NCI-H526 (cell line): Measurements from ENCODE around the gene RGS18.
"Not testable (repeated sequence)": the region's sequence is repeated elsewhere in the genome, so short reads cannot be mapped to it uniquely, and the experiment has no call there.

Experiments used
- DNase-seq, 2 experiments: peaks; one replicate each; lab custom pipeline; 2025; lab: John Stamatoyannopoulos, UW

RGS18 gene, protein sequence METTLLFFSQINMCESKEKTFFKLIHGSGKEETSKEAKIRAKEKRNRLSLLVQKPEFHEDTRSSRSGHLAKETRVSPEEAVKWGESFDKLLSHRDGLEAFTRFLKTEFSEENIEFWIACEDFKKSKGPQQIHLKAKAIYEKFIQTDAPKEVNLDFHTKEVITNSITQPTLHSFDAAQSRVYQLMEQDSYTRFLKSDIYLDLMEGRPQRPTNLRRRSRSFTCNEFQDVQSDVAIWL

DNA sequence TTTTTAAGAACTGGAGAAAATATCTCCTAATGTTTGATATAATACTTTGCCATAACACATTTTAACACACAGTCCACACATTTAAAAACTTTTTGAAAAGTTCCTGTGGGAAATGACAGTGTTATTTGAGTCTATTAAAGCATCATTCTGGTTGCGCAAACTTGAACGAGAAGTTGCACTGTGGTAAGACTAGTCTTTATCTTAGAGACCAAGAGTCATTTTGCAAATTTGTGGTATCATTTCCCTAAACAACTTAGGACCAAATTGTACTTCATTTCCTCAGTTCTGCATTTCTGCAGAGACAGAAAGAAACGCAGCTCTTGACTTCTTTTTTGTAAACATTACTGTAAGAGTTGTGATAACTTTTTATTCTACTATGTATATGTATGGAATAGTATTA lies at the start of gene RGS18:
Gene RGS18, plus strand, starts transcription at position 282 of the 400 bp plus-strand sequence. CDS start 176 bp downstream, outside the sequence.
- no peak for DNase-seq

DNA sequence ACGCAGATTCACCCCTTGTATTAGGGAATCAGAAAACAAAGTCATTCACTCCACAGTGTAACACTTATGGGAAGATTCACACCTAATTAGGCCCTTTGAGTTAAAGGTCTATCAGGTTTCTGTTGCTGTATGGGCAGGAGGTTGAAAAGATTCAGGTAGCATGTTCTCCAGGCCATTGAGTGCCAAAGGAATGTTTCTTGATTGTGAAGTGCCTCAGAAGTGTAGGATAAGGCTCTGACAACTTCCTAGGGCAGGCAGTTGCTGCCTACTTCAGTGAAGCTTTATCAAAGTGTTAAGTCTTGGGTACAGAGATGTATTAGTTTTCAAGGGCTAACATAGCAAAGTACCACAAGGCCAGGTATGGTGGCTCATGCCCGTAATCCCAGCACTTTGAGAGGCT lies 48.7 kb upstream of the RGS18 start:
- DNase-seq, result no peak

DNA sequence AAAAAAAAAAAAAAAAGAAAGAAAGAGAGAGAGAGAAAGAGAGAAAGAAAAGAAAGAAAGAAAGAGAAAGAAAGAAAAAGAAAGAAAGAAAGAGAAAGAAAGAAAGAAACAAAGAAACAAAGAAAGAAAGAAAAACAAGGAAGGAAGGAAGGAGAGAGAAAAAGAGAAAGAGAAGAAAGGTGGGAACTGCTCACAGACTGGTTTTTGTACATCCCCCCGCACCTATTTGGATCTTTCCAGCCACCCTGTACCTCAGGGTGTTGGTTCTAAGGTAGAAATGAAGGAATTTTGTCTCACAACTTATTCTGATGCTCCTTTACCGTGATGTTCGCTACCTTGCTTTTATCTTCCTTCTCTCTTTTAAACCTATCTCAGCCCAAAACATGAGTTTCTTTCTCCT lies 43.3 kb upstream of the RGS18 start:
- DNase-seq, result no peak

DNA sequence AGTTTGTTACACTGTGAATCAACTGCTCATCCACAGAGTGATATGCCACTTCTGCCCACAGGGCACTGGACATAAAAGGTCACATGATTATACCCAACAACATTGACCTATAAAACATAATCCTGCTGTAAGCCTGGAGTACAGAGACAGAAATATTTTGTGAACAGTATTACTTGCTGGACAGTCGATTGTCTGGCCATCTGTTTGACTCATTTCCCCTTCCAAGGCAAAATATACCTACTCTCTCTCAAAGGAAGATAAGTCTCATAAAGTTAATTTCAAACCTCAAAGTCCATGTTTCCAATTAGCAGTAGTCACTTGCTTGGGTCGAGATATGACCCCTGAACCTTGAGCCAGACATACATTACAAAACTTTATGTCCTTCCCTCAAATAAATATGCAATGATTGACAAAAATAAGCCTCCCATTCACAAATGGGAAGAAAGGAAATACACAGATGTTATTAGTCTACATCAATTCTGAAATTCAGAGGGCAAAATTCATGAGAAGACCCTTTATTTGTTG lies 39.3 kb upstream of the RGS18 start:
- DNase-seq, result no peak

DNA sequence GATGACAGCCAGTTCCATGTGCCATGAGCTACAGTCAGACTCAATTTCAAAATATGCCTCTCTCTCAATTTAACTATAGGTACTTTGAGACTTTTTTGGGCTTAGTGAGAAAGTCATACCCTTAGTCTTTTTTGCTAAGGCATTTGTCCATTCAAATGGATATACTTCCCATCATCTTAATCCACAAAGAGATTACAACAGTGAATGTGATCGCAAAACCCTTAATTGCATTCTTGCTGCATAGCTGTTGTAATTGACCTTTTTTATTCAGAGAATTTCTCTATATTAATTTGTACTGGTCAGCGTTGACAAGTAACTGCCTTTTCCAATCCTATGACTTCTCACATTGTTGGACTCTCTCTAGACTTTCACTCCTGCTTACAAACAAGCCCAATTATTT lies 38.6 kb upstream of the RGS18 start:
- no peak for DNase-seq

DNA sequence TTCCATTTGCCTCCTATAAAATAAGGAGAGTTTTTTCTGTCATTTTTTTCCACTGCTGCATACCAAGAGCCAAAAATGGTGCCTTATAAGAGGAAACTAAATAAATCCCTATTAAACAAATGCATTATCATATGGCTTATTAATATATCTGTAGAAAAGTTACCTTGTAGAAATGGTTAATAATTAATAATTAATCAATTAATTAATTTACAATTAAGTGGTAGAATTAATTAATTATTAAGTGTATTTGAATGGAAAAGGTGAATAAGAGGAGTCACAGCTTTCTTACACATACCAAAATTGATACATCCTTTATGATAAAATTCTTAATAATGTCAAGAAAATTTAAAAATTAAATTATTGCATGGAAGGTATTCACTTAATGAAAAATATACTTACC lies 35.6 kb upstream of the RGS18 start:
- no peak for DNase-seq

DNA sequence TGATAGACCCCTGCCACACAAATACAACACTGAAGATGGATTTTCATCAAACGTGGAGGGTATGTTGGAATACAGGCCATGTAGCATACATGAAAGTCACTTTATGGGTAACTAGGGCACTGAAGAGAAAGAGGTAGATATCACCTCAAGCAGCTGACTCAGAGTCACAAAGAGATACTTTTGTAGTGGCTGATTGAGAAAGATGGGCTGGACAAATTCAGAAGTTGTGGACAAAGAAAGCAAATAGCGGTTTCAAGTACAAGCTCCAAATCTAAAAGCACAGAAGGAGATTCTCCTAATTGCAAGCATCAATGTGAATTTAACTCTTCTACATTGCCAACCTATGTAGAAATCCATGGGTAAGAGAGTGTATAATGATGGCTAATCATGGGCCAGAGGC lies 35.0 kb upstream of the RGS18 start:
- DNase-seq, result no peak

DNA sequence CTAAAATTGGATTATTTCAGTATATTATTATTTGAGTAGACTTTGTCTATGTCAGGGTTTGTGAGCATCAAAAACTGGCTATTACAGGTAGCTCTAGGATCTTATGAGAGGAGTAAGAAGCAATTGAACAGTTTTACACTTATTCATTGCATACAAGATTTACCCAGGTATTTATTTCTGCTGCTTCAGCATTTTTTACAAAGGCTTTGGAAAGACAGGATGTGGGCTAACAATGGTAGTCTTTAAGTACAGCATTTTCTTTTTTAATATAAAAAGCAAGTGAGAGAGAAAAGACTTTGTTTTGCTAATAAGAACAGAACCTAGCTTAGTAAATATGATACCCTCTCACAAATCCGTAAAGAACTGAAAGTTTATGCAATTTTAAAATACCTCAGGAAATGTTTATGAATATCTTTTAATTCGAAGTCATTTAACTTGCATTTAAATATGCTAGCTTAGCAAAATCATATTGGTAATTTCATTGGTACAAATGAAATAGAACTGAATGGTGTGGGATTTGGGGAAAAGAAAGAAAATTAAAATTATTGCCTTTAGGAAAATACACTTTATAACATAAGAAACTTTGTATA lies 32.1 kb upstream of the RGS18 start:
- no peak for DNase-seq

DNA sequence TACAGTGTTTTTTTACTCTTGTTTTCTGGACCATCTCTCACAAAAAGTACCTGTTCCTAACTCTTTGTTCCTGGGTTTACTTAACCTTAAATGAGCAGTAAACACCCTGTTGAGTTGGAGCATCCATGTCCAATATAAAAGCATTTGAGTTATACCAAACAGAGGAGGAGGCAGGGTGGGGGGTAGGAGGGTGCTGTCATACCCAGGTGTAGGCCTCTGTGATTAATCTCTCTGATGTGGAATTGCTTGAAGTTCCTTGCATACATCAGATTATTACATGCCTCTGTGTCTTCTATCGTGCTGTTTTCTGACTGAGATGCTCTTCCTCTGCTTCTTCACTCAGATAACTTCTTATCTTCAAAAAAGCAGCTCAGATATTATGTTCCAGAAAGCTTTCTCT lies 28.1 kb upstream of the RGS18 start:
- DNase-seq, result no peak

DNA sequence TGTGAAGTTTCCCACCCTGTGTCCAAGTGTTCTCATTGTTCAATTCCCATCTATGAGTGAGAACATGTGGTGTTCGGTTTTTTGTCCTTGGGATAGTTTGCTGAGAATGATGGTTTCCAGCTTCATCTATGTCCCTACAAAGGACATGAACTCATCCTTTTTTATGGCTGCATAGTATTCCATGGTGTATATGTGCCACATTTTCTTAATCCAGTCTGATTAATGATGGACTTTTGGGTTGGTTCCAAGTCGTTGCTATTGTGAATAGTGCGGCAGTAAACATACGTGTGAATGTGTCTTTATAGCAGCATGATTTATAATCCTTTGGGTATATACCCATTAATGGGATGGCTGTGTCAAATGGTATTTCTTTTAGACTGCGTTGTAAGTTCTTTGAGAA lies 27.4 kb upstream of the RGS18 start:
- not testable (repeated sequence) for DNase-seq

DNA sequence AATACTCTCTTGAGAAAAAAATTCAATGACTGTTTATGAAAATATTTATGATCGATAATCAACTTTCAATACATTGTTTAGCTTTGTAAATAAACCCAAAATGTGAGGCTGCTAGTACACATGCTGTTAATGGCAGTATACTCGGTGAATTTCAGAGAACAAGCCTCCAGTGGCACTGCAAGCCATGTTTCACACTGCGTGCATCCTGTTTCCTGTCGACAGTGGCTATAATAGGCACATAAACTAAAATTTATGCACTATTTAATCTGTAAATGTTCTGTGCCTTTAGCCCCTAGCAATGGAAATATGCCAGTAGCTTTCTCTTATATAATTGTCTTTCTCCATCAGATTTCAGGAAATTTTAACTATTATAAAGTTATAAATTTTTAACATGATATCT lies 26.3 kb upstream of the RGS18 start:
- no peak for DNase-seq

DNA sequence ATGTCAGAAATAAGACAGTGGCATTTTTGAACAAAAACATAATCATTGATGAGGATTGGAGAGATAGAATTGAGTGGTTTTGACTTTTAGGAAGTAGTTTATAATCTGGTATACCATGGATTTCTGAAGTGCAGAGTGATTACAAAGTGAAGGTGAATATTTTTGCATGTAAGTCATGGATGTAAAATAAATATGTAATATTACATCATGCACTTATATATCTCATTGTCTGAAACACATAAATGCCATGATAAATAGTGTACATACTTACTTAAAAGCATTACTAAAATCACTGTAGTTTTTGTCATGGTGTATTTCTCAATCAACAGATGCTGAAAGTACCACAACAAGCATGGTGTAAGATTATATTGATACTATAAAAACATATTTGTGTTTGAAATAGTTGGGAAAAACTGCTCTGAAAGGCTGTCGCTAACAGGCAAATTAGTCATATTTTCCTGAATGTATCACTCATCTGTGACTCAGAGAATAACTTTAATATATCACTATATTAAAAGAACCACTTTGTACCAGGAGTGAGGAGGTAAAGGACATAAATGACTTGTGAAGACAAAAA lies 24.8 kb upstream of the RGS18 start:
- DNase-seq, result no peak

DNA sequence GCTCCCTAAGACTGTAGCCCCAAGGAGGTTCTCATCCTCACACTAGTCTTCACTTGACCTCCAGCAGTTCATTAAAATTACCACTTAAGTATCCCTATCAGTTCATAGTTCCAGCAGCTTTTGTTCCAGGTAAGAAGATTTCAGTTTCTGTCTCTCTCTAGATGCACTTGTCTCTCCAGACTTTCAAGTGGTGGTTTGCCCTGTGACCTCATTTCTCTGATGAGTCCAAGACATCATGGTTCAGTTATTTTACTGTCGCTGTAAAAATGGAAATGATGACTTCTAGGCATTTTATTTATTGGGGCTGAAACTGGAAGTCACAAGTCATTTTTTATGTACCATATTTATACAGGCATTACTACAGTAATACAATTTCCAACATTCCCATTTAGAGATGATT lies 17.9 kb upstream of the RGS18 start:
- no peak for DNase-seq

DNA sequence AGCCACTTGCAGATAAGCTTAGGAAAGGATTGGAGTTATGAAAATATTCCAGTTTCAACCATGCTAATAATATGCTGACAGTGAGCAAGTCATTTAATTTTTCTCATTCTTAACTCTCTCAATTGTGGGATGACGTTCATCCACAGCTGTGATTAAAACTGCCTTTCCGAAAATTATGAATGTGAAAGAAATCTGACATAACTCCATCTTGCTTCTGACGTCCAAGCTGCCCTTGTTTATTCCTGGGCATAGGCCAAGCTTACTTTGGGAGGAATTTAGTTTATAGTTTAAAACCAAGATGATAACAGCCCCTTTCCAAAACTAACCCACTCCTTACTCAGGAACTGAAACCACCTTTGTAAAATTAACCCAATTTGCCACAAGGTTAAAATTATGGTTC lies 11.0 kb upstream of the RGS18 start:
- DNase-seq, result no peak

DNA sequence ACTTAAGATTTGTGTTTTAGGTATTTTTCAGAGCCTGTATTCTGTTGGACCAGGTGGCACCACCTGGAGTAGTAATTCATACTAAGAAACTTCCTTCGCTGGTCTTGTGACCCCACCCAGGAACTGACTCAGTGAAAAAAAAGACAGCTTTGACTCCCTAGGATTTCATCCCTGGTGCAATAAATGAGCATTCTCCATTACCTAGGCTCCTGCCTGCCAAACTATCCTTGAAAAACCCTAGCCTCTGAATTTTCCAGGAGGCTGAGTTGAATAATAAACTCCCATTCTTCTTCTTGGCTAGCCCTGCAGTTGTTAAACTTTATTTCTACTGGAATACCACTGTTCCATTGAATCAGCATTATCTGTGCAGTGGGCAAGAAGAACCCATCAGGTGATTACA lies 10.6 kb upstream of the RGS18 start:
- DNase-seq, result no peak

DNA sequence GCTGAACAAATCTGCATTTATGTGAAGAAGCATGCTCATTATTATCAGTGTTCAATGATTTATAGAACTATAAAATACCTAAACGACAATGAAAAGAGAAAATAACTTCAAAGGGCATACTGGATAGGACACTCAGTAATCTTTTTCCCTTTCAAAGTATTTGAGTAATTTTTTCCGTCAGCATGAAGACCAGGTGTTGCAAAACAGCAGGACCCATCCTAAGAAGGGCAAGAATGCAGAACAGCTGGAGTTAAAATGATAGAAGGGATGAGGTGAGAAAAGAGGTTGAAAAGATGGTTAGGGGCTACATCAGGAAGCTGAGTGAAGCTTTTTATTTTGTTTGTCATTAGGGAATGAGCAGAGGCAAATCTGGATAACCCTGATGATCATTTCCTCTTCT lies 7.1 kb upstream of the RGS18 start:
- no peak for DNase-seq

DNA sequence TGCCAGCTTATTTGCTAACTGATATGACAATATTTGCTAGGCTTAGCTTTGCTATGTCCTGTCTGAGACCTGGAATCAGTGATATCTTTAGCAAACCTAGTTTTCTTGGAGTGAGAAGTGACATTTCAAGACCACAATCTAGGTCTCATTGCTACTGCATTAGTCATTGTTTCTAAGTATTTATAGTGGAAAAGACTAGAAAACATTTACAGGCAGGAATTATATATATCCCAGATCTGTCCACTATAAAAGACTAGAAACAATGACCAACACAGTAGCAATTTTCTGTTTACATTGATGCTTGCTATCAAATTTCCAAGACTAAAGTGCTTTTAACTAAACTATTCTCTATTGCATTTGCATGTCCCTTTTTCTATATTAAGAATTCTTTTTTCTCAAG lies 5.0 kb upstream of the RGS18 start:
- no peak for DNase-seq

DNA sequence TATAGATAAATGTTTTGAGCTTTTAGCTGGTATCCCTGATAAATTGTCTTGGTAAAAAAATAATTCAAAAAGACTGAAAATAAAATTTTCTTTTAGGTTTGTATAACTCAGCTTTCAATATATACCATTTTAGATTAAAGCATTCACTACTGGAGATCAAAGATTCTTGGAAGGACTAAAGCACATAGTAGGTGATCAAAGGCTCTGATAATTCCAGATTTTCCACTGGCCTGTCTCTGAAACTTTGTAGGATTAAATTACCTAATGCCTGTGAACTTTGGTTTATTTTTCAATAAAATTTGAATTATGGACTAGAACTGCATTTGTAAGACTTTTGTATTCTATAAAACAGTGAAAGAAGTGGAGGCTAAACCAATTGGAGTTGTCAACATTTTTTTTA lies 1.2 kb upstream of the RGS18 start:
- DNase-seq, result no peak

DNA sequence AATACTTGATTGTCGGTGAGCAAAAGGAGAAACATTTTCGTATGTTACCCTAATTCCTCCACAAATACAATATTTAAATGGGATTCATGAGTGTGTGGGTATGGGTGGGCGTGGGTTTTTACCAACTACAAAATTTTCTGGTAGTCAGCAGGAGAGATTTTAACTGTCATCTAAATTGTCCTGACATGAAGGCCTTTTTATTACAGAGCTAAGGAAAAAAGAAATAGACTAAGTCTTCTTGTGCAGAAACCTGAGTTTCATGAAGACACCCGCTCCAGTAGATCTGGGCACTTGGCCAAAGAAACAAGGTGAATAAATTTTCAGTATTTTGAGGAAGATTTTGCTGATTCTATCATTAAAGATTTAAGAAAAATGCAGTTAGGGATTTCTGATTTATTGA lies 752 bp downstream of the RGS18 start:
- no peak for DNase-seq

DNA sequence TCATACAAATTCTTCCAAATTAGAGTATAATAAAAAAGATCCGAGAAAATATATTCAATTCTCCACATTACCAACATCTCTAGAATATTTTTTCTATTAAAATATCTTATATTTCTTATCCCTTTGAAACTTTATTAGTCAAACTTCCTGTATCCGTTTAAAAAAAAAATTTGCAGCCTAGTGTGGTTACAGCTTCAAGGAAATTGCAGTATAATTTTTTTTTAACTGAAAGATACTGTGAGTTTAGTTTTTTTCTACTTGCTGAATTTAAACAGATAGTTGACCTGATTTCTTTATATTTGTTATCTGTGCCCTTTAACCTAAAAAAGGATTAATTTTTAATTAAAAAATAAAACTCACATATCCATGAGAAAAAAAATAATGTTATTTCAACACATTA lies 1.5 kb downstream of the RGS18 start:
- no peak for DNase-seq

DNA sequence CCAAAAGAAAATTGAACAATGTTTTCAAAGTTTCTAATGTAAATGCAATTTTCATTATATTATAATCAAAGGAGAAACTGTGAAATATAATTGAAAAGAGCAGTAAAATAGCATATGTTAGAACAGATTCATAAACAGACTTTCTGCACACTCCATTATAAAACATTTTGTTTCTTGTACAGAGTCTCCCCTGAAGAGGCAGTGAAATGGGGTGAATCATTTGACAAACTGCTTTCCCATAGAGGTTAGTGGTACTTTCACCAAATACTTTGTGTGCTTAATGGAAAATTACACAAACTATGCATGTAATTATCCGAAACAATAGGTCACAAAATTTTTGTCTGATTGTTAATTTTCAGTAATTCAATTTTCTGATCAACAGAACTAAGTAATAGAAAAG lies 1.9 kb downstream of the RGS18 start:
- no peak for DNase-seq

DNA sequence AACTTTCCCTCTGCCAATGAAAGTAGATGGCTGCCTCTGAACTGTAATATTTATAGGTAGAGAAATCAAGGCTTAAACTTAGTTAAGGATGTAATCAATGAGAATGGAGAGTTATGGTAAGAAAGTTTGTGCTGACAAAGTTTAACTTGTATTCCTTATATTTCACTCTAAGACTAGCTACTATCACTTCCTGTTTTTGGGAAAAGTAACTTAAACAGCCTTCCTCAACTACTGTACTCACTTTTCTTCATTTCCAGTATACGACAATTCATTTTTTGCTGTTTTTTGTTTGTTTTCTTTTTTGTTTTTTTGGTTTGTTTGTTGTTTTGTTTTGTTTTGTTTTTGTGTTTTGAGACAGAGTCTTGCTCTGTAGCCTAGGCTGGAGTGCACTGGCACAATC lies 3.7 kb downstream of the RGS18 start:
- DNase-seq, result no peak

DNA sequence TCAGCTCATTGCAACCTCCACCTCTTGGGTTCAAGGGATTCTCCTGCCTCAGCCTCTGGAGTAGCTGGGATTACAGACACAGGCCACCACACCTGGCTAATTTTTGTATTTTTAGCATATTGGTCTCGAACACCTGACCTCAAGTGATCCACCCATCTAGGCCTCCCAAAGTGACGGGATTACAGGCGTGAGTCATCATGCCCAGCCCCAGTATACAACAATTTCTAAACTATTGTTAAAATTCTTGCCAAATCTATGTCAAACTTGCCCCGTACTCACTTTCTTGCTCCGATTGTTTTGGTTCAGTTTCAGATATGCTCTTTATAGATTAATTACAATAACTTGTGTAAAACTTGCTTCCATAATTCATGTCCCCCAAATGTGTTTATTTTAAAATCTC lies 4.1 kb downstream of the RGS18 start:
- no peak for DNase-seq

DNA sequence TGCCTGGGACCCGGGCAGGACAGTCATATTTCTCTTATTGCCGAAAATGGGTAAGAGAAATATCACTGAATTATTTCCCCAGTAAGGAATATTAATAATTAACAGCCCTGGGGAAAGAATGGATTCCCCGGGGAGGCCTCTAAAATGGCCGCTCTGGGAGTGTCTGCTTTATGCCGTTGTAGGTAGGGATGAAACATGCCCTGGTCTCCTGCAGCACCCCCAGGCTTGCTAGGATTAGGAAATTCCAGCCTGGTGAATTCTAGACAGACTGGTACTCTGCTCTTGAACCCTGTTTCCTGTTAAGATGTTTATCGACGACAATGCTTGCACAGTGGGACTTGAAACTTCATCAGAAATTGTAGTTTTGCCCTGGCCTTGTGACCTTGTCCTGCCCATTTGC lies 6.7 kb downstream of the RGS18 start:
- not testable (repeated sequence) for DNase-seq
